Hematopoietic multipotent progenitor cell treated with erythropoietin and hydrocortisone succinate and interleukin-3 and kit ligand, for 17 days (in vitro differentiated cells): ENCODE measurements around the gene HGS.

Experiments
- DNase-seq: peaks from one replicate; pipeline ENCODE4 v3.0.0-alpha.2; 2015; ENCODE audit warnings: low spot score

The HGS gene

DNA sequence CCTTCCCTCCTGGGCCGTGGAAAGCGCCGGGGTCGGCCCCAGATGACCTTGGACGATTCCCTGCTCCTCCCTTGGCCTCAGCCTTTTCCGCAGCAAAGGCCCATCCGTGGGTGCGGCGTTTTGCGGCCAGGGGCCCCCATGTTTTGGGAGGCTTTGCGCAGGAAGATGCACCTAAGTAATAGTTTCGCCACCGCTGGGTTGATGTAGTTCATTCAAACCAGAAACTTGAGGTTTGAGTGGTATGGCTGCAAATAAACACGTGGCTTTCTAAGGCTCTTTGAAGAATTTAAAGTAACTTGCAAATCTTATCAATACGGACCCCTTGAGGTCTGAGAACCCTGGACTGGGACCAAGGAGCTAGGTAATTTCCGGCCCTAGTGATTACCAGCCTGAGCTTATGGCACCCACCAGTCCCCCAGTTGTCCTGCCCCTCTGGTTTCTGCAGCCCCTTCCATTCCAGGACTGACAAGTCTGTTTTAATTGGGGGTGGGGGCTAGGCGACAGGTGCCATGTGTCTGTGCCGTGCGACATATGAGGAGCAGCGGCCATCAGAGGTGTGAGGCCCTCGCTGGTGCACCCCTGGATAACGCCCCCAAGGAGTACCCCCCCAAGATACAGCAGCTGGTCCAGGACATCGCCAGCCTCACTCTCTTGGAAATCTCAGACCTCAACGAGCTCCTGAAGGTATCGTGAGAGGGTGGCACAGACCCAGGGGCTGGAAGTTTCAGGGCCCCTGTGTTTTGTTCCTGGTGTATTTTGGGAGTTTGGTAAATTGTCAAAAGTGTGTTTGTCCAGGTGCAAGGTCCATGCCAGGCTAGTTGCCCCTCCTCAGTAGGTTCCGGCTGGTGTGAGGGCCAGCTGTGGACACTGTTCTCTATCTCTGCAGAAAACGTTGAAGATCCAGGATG, 20.2 kb downstream of the HGS start:
- no peak for DNase-seq

DNA sequence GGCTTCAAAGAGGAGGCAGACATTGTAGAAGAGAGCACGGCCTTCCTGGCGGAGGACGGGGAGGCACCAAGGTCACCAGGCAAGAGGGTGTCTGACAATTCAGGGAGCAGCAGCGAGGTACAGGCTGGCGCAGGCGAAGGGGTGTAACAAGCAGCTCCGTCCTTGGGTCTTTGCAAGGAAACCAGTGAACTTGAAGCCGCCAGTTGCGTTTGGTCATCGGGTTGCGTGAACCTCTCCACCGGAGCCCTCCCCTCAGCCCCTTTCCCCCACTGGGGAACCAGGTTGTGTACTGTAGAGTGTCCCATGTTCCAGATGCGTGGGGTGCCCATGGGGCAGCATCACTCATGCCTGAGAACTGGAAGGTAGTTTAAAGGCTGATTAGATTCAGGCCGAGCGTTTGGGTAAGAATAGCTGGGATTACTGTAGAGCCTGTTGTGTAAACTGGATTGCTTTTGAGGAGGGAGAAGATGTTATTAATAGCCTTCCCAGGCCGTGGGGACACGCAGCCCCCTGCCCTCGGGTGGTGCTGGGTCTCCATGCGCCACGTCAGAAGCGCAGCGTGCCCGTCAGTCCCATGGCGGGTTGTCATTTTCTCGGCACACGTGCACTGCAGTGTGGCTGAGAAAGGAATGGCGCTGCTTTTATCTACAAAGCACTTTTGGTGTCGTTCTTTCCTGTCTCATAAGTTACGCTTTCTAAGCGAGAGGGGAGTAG, 21.9 kb downstream of the HGS start:
- DNase-seq, result no peak

DNA sequence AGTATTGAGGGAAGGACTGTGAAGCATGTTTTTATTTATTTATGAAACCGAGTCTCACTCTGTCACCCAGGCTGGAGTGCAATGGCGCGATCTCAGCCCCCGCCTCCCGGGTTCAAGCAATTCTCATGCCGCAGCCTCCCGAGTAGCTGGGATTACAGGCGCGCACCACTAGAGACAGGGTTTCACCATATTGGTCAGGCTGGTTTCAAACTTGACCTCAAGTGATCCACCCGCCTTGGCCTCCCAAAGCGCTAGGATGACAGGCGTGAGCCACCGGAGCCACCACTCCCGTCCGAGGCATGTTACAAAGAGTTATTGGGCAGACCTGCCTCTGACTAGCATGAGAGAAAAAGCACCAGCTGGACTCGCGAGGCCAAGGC, 22.4 kb downstream of the HGS start:
- DNase-seq, result no peak

DNA sequence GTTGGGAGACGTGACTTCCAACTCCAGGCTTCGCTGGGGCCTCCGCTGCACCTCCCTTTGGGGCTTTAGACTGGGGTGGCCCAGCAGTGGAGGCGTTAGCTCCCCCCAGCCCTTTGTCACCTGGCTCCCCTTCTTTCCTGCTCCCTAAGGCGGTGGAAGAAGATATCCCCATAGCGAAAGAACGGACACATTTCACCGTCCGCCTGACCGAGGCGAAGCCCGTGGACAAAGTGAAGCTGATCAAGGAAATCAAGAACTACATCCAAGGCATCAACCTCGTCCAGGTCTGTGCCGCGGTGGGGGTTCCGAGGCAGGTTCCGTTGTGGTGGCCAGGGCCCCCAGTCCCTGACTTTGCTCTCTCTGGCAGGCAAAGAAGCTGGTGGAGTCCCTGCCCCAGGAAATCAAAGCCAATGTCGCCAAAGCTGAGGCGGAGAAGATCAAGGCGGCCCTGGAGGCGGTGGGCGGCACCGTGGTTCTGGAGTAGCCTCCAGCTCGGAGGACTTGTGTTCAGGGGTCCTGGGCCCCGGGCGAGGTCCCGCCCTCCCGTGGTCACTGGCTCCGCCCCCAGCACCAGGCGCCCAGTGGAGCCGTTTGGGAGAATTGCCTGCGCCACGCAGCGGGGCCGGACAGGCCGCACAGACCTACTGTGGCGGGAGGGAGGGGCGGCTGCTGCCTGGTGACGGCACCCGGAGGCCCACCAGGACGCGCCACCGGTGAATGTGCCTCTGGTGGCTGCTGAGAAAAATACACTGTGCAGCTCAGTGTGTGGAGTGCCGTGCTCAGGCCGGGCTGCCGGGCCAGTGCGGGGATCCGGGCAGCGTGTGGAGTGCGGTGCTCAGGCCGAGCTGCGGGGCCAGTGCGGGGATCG, 23.2 kb downstream of the HGS start:
- no peak for DNase-seq

DNA sequence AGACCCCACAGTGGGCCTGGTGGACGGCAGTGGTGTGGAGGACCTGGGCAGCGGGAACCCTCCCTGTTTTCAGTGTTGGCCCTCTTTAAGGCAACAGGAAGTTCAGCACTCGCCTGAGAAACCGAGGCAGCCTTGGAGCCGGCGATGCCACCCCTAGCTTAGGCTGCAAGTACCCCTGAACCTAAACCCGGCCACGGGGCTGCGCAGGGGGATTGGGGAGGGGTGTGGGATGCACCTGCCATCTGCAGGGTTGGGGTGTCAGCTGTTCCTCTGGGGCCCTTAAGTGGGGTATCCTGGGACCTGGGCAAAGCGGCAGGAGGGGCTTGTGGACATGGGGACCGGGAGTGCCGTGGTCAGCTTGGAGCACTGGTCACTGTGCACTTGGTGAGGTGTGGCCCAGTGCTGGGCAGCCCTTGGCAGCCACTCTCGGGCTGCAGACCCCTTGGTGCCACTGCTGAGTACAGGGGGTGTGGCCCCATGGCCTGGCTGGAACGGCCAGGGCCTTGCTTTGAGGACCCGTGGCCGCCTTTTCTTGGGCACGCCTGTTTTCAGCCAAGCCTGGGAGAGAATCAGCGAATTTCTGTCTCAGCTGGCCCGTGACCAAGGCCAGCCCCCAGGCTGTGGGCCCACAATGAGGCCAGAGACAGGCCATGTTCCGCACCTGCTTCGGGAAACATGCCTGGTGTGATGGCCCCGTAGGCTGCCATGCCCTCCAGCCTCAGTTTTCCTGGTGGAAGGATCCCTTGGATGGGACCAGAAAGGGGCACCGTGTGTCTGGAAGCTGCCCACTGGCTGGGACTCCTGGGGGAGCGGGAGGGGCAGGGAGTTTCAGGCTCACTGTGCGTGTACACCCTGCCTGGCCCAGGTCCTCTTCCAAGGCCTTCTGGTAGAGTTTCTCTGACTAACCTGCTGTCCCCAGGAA, 24.2 kb downstream of the HGS start:
- no peak for DNase-seq

DNA sequence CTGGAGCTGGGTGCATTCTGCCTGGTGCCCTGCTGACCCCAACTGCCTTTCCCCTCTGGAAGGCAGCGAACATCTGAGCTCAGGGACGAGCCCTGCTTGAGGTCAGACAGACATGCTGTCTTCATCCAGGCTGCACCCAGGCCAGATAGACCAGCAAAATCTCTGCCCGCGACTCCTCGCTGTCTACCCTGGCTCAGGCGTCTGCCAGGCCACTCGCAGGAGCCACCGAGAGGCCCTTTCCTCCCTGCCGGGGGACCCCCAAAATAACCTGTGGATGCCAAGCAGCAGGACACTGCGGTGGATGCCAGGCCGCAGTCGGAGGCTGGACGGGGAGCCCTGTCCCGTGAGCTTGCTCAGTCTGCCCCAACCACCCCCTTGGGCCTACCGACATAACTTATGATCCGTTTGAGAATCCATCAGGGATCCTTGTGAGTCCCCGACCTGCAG, 25.0 kb downstream of the HGS start:
- no peak for DNase-seq

- DNase-seq, result no peak
These were observed 26.9 kb downstream of the HGS start for GRCh38 chr17:81710514-81711308.

DNA sequence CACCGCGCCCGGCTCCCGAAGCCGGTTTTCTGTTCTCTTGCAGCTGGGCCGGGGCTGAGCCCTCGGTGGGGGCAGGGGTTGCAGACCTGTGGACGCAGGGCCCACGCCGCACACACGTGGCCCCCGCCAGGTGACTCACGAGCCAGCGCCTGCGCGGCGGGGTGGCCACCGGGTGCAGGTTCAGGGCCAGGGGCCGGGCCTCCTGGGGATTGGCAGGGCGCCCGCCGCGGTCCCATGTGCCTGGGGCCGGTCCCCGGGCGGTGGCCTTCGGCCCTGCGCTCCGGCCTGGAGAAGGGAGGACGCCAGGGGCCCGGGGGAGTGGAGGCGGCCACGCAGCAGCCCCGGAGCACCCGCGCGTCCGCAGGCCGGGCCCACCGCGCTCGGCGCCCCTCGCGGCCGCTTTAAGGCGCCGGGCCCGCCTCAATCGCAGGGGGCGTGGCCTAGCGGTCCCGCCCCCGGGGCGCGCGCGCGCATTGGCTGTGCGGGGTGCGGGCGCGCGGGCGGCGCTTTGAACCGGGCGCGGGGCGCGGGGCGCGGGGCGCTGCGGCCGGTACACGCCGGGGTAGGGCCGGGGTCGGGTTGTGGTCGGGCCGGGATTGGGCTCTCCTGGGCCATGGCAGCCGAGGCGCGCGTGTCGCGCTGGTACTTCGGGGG, 28.1 kb downstream of the HGS start, which contains the start of gene SLC25A10:
Gene SLC25A10, plus strand, starts transcription at position 471 of the 654 bp plus-strand sequence. Its CDS starts 143 bp downstream, at position 614.
- peak; percentile 73 for DNase-seq

- no peak for DNase-seq
These were observed 28.7 kb downstream of the HGS start for GRCh38 chr17:81712468-81713003.

DNA sequence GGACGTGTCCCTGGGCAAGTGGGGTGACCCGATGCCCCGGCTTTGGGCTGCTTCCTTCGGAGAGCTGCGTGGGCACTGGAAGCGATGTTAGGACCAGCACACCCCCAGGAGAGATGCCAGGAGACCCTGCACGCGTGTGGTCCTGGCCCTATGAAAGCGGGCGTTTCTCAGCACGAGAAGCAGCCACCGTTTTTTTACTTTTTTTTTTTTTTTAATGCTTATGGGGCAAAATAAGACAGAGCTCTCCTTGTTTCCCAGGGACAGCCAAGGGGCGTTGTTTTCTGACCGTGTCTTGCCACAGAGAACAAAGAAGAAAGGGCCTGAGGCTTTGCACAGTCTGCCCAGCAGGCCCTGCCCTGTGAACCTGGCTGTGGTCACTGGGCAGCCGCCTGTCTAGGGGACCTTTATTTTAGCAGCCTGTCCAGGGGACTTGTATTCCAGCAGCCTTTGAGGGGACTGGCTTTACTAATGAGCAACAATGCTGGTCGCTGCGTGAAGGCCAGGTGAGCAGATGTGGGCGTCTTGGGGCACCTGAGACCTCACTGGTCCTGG, 29.3 kb downstream of the HGS start:
- DNase-seq, result no peak

- DNase-seq, result no peak
These were observed 30.0 kb downstream of the HGS start for GRCh38 chr17:81713556-81714411.

DNA sequence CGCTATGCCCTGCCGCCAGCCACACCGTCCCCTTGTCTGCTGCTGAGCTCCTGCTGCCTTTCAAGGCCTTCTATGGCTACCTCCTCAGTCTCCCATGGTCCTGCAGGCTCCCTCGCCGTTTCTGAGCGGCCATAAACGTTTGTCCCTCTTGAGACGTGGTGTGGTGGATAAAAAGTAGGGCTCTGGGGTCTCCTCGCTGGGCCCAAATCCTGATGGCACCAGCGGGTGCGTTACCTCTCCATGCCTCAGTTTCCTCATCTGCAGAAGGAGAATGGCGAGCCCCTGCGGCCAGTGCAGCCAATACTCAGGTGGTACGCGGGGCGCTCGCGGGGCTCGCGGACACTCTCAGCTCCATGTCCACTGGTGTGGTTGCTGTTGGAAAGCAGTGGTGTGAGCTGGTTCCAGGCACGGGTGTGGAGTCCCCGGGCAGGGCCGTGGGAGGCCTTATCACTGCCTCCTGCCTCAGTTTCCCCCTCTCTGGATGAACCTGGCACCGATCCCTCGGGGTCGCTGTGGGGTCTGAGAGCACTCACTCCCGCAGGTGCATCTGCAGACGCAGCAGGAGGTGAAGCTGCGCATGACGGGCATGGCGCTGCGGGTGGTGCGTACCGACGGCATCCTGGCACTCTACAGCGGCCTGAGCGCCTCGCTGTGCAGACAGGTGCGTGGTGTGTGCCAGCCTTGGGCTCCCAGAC, 30.7 kb downstream of the HGS start:
- no peak for DNase-seq

GRCh38 chr17:81715107-81715871, 31.5 kb downstream of the HGS start:
- DNase-seq, result no peak

DNA sequence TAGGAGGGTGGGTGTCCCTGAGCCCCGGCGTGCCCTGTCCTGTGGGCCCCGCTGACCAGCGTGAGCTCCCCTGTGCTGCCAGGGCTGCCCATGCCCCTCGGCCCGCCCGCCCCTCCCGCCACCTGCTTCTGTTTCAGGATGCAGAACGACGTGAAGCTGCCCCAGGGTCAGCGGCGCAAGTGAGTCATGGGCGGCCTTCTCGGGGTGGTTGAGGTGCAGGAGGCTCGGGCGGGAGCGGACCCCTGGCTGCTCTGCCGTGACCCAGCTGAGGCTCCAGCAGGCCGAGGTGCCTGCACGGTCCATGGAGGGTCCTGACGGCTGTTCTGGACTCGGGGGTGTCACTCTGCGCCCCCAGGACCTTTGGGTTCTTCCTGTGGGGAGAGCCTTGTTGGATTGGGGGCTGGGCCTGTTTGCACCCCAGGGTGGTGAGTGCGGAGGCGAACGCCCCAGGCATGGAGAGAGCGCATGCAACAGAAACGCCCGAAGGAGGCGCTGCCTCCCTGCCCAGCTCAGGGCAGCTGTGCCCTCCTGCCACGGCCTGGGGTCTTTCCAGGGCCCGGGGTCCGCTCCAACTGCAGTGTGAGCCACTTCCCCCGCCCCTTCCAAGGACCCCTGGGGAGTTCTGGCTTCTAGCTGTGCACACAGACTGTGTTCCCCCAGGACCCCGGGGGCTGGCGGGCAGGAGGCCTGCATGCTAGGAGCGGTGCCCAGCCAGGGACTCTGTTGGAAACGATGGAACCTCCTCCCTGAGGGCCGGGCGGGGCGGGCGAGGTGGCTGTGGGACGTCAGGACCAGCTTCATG, 32.3 kb downstream of the HGS start:
- DNase-seq, result no peak

DNA sequence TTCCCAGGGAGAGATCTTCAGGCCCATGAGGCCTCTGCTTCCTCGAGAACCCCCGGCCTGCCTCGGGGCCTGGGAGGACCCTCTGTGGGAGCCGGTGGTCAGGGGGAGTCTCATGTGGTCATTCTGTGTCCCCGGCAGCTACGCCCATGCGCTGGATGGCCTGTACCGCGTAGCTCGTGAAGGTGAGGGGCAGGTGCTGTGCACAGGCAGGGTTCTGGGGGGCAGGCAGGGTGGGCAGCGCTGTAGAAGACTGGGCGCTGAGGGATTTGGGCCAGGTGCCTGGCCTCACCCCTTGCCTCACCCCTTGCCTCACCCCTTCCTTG, 32.8 kb downstream of the HGS start:
- DNase-seq, result no peak
